Non-pigmented ciliary epithelial cell (primary cell): ENCODE data around the gene ZNF862.

Source experiments
- DNase-seq: peaks from one replicate; pipeline ENCODE4 v3.0.0-alpha.2; 2010; ENCODE audit warnings: low read depth

The ZNF862 gene

DNA sequence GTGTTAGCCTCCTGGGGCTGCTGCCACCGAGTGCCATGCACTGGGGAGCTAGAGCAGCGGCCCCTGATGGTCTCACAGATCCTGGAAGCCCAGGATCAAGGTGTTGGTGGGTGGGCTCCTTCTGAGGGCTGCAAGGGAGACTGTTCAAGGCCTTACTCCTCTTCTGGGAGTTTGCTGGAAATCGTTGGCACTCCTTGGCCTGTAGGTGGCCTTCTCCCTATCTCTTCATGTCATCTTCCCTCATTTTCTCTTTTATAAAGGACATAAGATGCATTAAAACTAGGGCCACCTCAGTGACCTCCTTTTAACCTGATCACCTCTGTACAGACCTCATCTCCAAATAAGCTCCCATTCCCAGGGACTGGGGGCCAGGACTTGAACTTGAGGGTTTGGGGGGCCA lies 27.0 kb upstream of the ZNF862 start:
- DNase-seq = no peak

DNA sequence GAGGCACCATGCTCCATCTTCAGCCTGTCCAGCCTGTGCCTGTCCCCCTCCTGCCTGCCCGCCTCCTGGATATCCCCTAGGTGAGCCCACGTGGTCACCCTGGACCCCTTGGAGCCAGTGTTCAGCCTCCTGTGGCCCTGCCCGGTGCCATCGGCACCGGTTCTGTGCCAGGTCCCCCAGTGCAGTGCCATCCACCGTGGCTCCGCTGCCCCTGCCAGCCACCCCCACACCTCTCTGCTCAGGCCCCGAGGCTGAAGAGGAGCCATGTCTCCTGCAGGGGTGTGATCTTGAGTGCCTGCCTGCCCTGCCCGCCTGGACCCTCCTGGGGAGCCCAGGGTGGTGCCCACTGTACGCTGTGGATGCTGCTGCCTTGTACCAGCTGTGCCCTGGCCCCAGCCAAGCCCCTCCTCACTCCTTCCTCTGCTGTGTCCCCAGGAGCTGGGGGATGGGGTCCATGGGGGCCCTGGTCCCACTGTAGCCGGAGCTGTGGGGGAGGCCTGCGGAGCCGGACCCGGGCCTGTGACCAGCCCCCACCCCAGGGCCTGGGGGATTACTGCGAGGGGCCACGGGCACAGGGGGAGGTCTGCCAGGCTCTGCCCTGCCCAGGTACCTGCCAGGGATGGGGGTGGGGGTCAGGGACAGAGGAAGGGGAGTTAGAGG lies 26.2 kb upstream of the ZNF862 start:
- DNase-seq = no peak

DNA sequence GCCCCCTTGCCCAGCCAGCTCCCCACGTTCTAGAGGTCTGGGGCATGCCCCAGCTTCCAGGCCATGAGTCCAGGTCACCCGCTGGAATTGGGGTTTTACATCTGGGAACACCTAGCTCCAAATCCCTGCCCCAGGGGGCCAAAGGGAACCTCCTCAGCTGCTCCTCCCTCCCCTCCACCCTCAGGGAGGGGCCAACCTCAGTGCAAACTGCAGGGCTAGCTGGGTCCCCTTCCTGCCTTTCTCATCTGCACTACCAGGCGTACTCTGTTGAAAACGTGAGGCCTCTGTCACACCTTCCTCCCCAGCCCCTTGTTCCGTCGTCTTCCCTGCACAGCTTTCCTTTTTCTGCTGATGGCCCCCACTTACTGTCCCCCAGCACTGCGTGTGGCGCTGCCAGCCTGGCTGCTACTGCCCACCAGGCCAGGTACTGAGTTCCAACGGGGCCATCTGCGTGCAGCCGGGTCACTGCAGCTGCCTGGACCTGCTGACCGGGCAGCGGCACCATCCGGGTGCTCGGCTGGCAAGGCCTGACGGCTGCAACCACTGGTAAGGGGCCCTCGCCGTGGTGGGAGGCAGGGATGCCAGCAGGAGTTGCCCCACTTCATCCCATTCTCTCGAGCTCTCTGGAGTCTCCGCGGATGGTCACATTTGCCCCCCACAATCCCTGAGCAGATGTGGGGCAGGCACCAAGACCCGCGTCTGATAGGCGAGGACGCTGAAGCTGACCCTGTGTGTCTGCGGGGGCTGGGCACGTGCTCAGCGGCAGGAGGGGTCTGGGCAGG lies 24.7 kb upstream of the ZNF862 start:
- DNase-seq = no peak

DNA sequence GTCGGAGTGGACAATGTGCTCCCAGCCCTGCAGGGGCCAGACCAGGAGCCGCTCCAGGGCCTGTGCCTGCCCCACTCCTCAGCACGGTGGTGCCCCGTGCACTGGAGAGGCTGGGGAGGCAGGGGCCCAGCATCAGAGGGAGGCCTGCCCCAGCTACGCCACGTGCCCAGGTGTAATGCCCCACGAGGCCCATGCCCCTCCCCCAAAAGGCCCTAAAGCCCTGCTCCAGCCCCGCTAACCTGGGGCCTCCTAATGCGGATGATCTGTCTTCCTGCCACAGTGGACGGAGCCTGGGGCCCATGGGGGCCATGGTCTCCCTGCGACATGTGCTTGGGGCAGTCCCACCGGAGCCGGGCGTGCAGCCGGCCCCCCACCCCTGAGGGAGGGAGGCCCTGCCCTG lies 23.7 kb upstream of the ZNF862 start:
- no peak for DNase-seq

DNA sequence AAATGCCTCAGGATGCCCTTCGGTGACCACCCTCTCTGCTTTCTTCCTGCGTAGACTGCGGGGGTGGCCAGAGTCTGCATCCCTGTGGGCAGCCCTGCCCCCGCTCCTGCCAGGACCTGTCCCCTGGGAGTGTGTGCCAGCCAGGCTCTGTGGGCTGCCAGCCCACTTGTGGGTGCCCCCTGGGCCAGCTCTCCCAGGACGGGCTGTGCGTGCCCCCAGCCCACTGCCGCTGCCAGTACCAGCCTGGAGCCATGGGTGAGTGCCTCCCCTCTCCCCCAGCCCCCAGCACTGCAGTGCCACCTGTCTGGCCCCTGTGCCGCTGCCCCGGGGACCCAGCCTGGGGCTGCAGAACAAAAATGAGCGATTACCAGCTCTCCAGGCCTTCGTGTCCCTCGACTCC lies 23.1 kb upstream of the ZNF862 start:
- no peak for DNase-seq

DNA sequence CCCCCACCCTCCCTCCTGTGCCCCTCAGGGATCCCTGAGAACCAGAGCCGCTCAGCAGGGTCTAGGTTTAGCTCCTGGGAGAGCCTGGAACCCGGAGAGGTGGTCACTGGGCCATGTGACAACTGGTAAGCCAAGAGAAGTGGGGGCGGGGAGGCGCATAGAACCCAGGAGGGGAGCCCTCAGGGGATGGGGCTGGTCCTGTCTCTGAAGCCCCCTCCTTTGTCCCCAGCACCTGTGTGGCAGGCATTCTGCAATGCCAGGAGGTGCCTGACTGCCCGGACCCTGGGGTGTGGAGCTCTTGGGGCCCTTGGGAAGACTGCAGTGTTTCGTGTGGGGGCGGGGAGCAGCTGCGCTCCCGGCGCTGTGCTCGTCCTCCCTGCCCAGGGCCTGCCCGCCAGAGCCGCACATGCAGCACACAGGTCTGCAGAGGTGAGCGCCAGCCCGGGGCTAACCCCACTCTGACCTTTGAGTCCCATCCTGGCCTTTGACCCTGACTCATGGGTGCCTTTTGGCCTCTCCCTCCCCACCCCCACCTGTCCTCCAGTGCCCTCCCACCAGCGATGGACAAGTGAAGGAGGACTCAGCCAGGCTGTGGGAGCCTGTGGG lies 22.4 kb upstream of the ZNF862 start:
- no peak for DNase-seq

DNA sequence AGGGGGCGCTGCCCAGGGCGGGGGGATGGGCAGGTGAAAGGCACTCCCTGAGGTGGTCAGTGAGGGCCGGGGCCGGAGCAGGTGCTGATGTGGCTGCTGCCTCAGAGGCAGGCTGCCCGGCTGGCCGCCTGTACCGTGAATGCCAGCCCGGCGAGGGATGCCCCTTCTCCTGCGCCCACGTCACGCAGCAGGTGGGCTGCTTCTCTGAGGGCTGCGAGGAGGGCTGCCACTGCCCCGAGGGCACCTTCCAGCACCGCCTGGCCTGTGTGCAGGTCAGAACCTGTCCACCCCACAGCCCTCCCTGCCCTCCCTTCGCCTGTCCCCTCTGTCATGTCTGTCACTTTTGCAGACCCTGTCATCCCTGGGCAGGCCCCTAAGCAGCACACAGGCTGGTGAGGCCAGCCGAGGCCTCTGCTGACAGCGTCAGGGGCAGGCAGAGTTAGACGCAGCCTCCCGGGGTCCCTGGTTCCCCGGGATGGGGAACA lies 21.9 kb upstream of the ZNF862 start:
- DNase-seq = no peak

DNA sequence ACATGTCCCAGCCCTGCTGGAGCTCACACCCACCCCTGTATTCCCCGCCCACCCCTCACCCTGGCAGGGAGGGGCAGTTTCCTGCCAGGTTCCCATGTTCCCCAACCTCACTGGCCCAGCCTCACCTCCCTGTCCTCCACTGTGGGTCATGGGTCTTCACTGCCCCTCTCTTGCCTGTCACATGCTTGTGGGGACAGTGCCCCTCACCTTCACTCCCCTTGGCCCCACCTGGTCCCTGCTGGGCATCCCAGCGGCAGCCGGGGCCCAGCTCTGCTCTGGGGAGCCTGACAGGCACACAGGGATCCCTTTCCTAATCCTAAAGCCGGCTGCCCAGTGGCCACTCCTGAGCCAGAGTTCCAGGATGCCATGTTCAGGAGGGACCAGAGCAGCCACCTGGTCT lies 21.4 kb upstream of the ZNF862 start:
- no peak for DNase-seq

DNA sequence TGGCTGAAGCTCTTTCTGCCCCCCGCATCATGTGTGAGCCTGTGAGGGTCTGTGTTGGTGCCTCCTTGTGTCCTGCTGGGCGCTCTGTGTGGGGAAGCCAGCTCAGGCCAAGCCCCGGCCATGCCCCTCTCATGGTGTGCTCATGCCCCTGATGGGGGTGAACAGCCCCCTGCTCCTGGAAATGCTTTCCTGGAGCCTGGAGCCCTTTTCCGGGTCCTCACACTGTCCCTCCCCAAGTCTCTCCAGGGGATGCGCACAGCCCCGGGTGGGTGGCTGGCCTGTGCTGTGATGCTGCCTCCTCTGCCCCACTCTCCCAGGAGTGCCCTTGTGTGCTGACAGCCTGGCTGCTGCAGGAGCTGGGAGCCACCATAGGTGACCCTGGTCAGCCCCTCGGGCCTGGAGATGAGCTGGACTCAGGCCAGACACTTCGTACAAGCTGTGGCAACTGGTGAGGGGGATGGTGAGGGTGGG lies 20.8 kb upstream of the ZNF862 start:
- no peak for DNase-seq

DNA sequence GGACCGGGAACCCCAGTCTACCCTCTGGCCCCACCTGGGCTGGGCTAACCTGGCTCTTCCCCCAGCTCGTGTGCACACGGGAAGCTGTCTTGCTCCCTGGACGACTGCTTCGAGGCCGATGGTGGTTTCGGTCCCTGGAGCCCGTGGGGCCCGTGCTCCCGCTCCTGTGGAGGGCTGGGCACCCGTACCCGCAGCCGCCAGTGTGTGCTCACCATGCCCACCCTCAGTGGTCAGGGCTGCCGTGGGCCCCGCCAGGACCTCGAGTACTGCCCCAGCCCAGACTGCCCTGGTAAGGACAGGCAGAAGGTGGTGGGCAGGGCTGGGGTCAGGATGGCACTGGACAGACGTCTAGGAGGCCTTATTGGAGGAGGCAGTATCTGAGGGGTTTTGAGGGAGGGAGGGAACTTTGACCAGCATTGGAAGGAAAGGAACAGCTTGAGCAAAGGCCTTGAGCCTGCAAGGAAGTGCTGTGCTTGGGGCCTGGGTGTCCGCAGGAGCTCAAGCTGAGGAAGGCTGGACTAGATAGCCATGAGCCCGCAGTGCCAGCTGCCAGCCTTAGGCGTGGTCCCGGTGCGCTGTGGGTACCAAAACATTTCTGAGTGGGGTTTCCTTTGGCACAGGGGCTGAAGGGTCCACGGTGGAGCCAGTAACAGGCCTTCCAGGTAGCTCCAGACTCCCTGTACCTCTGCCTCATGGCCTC lies 20.2 kb upstream of the ZNF862 start:
- no peak for DNase-seq

DNA sequence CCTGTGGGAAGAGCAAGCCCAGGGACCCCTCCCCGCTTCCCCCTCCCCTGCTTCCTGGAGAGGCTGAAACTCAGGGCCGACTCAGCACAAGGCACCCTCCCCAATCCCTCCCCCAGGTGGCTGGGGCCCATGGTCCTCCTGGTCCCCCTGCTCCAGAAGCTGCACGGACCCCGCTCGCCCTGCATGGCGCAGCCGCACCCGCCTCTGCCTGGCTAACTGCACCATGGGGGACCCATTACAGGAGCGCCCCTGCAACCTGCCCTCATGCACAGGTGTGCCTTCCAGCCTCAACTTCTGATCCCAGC lies 19.7 kb upstream of the ZNF862 start:
- no peak for DNase-seq

DNA sequence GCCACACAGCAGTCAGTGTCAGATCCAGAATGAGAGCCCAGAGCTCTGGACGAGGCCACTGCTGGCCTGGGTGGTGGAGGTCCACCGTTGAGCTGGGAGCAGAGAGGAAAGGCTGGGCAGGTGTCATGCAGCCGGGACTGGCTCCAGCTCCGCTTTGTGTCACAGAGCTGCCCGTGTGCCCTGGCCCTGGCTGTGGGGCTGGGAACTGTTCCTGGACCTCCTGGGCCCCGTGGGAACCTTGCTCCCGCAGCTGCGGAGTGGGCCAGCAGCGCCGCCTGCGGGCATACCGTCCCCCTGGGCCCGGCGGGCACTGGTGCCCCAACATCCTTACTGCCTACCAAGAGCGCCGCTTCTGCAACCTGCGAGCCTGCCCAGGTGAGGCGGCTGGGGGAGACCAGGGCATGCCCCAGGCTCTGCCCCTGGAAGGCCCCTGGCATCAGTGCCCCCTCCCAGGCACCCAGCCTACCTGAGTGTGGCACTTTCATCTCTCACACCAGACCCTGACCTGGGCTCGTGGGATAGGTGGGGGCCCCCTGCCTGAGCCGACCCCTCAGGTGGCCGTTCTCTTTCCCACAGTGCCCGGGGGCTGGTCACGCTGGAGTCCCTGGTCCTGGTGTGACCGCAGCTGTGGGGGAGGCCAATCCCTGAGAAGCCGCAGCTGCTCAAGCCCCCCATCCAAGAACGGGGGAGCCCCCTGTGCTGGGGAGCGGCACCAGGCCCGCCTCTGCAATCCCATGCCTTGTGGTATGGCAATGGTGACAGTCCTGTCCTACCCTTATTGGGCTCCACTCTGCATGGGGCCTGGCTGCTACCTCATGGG lies 18.8 kb upstream of the ZNF862 start:
- DNase-seq = no peak

DNA sequence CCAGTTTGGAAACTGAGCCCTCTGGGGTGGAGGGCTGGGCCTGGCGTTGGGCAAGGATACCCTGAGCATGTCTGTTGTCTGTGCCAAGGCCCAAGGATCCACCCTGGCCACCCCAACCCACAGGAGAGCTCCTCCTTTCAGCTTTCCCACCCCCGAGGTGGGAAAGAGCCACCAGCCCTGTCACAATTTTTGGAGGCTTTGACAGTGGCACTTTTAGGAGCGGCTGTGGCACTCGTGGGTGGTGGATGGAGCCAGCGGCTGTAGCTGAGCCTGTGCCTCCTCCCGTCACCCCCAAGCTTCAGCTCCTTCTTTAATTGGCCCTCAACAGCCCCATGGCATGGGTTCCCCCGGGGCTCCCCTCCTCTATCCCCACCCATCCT lies 18.2 kb upstream of the ZNF862 start:
- no peak for DNase-seq

DNA sequence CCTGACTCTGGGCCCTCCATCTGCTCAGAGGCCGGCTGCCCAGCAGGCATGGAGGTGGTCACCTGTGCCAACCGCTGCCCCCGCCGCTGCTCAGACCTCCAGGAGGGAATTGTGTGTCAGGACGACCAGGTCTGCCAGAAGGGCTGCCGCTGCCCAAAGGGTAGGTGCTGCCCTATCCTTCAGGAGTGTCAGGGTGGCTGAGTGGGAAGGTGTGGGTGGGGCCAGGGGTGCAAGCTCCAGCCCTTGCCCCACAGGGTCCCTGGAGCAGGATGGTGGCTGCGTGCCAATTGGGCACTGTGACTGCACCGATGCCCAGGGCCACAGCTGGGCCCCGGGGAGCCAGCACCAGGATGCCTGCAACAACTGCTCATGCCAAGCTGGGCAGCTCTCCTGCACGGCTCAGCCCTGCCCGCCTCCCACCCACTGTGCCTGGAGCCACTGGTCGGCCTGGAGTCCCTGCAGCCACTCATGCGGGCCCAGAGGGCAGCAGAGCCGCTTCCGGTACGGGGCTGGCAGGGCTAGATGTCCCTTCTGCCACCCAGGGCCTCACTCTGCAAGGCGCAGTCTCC lies 17.5 kb upstream of the ZNF862 start:
- no peak for DNase-seq

DNA sequence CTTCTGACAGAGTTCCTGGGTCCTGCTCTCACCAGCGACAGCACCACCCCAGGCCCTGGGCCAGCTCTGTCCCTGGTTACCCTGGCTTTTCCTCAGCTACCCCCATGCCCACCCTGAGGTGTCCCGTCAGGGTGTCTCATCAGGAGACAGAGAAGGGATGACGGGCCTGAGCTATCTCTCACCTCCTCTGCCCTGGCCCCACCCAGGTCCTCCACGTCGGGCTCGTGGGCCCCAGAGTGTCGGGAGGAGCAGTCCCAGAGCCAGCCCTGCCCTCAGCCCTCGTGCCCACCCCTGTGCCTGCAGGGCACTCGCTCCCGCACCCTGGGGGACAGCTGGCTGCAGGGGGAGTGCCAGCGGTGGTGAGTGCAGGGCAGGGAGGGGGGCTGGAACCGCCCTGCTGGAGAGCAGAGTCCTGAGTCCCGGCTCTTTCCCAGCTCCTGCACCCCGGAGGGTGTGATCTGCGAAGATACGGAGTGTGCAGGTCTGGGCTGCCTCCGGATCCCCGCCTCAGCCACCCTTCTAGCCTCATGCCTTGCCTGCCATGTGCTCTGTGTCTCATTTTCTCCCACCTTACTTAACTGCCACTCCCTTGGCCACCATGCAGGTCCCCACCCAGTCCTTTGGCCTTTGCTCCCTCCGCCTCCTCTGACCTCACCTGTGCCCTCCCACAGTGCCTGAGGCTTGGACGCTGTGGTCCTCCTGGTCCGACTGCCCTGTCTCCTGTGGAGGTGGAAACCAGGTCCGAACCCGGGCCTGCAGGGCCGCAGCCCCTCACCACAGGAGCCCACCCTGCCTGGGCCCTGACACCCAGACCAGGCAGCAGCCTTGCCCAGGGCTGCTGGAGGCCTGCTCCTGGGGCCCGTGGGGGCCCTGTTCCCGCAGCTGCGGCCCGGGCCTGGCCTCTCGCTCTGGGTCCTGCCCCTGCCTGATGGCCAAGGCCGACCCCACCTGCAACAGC lies 16.7 kb upstream of the ZNF862 start:
- no peak for DNase-seq

DNA sequence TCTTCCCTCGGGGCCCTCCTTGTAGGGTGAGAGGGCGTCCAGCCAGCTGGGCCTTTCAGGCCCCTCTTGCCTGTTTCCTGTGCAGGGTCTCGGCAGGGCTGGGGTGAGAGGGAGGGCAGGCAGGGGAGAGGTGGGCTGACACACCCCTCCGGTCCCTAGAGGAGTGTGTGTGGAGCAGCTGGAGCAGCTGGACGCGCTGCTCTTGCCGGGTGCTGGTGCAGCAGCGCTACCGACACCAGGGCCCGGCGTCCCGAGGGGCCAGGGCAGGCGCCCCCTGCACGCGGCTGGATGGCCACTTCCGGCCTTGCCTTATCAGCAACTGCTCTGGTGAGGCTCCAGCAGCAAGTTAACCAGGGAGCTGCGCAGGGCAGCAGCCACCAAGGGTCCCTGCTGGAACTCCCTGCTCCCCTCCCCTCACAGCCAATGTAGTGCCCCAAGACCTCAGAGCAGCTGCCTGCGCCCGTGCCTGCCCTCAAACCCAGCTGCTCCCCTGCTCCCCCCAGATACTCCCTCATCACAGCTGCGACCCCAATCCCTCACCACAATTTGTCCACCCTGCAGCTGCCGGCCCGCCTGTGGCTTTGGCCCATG lies 15.7 kb upstream of the ZNF862 start:
- no peak for DNase-seq

DNA sequence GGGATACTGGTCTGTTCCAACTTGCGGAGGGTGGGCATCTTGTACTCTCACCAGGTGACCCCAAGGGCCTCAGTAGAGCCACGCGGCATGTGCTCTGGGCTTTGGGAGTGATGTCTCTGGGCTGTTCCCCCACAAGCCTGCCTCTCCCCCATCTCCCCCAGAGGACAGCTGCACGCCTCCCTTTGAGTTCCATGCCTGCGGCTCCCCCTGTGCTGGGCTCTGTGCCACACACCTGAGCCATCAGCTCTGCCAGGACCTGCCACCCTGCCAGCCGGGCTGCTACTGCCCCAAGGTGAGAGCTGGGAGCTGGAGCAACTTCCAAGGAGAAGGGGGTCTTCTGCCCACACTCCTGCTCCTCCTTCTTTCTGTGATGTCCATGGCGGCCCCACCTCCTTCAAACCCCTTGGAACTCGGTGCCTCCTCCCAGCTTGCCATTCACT lies 15.0 kb upstream of the ZNF862 start:
- no peak for DNase-seq

DNA sequence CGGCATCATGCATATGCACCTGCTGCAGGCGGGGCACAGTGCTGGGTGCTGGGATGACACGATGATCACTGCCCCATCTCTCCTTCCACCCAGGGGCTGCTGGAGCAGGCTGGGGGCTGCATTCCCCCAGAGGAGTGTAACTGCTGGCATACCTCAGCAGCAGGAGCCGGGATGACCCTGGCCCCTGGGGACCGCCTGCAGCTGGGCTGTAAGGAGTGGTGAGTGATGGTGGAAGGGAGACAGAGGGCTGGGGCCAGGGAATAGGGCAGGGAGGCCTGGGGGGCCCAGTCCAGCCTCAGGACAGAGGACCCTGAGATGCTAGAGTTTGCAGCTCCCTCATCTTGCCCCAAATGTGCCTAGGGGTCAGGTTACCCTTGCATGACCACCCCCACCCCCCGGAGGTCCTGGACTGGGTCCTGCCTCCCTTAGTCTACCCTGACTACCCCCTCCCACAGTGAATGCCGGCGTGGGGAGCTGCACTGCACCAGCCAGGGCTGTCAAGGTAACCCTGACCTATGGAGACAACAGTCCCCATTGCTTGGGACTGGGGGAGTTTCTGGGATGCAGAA lies 14.5 kb upstream of the ZNF862 start:
- no peak for DNase-seq

DNA sequence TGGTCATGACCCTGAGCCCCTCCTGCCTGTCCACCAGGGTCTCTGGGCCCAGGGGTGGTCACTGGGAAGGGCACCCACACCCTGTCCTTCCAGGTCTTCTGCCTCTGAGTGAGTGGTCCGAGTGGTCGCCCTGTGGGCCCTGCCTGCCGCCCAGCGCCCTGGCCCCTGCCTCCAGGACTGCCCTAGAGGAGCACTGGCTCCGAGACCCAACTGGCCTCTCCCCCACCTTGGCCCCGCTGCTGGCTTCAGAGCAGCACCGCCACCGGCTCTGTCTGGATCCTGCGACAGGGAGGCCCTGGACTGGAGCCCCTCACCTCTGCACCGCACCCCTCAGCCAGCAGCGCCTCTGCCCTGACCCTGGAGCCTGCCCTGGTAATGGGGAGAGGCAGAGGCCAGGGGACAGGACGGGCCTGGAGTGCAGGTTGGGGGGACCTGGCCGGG lies 13.9 kb upstream of the ZNF862 start:
- DNase-seq = no peak
